Sigmoid colon (tissue), 4 donors: ENCODE measurements around the gene APLP2.

Source experiments
- CTCF ChIP-seq, 4 experiments: fragments of 450-650 bp in 3 of 4; fragments of 200-600 bp in 1 of 4; IDR thresholded peaks; one replicate each; pipeline ENCODE4 v1.5.1; 2016 to 2019; ENCODE audit warnings: antibody characterized with exemption in 4 of 4, mild to moderate bottlenecking in 3 of 4, moderate library complexity in 2 of 4
- POLR2A ChIP-seq, 2 donors: fragments of 450-650 bp; IDR thresholded peaks; one replicate each; pipeline ENCODE4 v1.6.1; 2016; ENCODE audit warnings: antibody characterized with exemption in 2 of 2, mild to moderate bottlenecking in 2 of 2, moderate library complexity in 2 of 2
- POLR2AphosphoS5 ChIP-seq, 4 donors: sonication (generic); formaldehyde crosslinking; IDR thresholded peaks; one replicate each; pipeline ENCODE4 v1.6.1; 2017; ENCODE audit warnings: antibody characterized with exemption in 4 of 4

- TF ChIP-seq CTCF (IDR thresholded peaks at IDR 0.05): no peak
- TF ChIP-seq POLR2A (IDR thresholded peaks at IDR 0.05): no peak
- no peak for TF ChIP-seq POLR2AphosphoS5 (IDR thresholded peaks at IDR 0.05)
These were observed 25.6 kb downstream of the APLP2 start for GRCh38 chr11:130095326-130095725.
